ENCODE data around the gene SGK1. TPM values are rescaled to one million over a fixed set of nuclear protein-coding genes. Genes with fewer than 3 reads are reported as not detected.
"Not testable (repeated sequence)": the region's sequence is repeated elsewhere in the genome, so short reads cannot be mapped to it uniquely, and the experiment has no call there.

Gene SGK1
- polyA plus RNA-seq, 10 donors = 24.1 to 42.8 (median 29.0) TPM

GRCh38 chr6:134255280-134255679 lies 62.6 kb downstream of the SGK1 start:
- not testable (repeated sequence) for DNase-seq

DNA sequence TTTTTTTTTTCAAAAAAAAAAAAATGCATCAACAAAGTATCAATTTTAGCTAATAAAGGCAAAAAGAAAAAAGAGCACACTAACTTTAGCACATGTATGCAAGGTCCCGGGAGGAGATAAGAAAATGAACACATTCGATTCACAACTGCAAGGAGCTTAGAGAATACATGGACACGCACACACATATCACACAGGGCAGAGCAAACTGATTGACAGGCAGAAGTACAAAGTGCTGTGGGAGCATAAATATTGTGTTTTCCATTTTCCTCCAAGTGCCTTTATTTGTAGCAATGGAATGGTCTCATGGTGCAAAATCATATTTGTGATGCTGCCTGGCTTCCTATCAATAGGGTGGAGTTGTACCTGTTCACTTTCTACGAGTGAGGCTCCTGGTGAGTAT lies 63.8 kb downstream of the SGK1 start:
- DNase-seq = no peak

DNA sequence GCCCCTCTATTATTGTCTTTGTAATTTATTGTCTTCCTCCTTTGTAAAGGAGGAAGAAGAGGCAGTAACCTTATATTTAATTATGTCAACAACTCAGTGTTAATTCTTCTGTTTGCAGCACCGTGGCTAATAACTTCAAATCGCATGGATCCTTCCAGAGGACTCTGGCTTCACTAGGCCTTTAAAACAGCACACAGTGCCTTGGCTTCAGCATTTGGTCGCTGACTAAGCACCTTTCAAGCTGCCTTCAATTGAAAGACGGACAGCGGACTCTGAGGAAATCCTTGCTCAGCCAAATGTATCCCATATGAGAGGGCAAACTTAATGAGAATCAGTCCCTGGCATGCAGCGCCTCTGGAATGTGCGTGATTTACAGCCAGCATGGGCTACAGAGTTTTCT lies 64.2 kb downstream of the SGK1 start:
- DNase-seq = peak in 1 of 3 donors; percentile 70

GRCh38 chr6:134251320-134251719 lies 66.6 kb downstream of the SGK1 start:
- no peak for DNase-seq

DNA sequence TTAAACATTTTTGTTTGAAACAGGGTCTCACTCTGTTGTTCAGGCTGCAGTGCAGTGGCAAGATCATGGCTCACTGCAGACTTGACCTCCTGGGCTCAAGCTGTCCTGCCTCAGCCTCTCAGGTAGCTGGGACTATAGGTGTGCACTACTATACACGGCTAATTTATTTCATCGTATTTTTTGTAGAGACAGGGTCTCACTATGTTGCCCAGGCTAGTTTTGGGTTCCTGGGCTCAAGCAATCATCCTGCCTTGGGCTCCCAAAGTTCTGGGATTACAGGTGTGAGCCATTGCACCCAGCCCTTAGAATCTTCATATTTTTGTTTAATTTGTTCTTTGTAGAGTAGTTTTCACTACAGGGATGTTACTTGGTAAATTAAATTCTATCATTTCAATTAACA lies 67.1 kb downstream of the SGK1 start:
- DNase-seq = no peak

- DNase-seq = no peak
These were observed 67.9 kb downstream of the SGK1 start for GRCh38 chr6:134249759-134250602.

DNA sequence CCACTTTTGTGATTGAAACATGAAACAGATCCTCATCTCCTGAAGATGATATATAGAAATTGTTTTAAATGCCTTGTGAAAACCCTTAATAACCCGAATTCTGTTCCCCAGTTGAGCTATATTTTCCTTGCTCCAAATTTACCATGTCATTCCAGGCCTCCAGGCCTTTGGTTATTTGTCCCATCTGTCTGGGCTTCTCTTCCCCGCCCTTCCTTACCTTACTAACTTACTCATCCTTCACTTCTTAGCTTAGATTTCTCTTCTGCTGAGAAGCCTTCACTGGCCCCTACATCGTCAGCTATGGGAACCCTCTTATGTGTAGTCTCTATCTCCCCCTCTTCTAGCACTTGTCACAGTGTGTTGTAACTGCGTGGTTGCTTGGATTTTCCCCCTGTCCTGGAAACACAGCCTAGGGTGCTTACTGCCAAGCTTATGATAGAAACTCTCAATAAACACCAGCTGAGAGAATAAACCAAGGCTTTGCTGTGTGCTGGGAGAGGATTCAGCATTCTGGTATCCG lies 68.6 kb downstream of the SGK1 start:
- no peak for DNase-seq

DNA sequence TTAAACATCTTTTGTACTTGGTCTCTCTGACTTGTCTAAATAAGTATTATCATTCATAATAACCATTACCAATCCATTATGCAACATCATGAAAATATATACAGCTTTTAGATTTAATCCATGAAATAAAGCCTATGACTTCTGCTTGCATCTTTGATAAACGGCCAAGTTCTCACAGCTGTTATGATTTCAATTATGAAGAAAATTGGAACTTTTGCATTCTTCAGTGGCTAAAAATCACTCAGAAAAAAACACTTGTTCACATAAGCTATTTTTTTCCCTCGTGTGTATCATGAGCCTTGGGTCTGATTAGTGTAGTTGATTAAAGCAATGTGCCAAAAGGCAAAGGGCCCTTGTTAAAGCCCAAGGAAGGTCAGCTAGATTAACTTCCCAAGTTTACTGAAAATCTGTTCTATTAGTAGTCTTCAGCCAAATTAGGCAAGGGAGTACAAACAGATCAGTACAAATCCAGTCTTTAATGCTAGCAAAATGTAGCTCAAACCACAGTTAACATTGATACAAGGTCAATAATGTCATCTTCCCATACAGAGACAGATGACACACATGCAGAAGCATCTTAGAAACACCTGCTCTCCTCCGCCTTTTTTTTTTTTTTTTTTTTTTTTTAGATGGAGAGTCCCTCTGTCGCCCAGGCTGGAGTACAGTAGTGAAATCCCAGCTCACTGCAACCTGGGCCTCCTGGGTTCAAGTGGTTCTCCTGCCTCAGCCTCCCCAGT lies 69.9 kb downstream of the SGK1 start:
- DNase-seq = no peak

- DNase-seq = no peak
These were observed 70.6 kb downstream of the SGK1 start for GRCh38 chr6:134247231-134247833.

- no peak for DNase-seq
These were observed 72.2 kb downstream of the SGK1 start for GRCh38 chr6:134245706-134246105.

GRCh38 chr6:134245041-134245440 lies 72.9 kb downstream of the SGK1 start:
- no peak for DNase-seq

DNA sequence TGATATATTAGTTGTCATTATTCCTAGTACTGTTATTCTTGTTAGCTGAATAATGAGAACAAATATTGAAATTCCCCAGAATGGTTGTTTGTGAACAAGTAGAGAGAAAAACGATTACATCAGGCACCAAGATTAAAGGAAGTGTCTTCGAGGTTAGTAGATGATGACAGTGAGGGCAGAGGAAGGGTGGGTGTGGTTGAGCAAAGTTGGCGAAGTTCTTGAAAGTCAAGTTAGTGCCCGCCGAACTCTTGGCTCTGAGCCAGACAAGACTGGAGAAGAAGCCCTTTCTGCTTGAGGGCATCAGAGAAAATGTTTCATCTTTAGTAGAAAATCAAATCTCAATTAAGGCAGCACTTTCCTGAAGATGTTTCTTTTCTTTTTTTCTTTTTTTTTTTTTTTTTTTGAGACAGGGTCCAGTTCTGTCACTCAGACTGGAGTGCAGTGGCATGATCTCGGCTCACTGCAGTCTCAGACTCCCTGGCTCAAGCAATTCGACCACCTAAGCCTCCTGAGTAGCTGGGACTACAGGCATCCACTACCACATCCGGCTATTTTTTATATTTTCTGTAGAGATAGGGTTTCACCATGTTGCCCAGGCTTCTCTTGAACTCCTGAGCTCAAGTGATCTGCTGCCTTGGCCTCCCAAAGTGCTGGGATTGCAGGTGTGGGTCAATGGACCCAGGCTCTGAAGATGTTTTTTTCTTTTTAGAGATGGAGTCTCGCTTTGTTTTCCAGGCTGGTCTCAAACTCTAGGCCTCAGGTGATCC lies 77.1 kb downstream of the SGK1 start:
- DNase-seq = no peak

DNA sequence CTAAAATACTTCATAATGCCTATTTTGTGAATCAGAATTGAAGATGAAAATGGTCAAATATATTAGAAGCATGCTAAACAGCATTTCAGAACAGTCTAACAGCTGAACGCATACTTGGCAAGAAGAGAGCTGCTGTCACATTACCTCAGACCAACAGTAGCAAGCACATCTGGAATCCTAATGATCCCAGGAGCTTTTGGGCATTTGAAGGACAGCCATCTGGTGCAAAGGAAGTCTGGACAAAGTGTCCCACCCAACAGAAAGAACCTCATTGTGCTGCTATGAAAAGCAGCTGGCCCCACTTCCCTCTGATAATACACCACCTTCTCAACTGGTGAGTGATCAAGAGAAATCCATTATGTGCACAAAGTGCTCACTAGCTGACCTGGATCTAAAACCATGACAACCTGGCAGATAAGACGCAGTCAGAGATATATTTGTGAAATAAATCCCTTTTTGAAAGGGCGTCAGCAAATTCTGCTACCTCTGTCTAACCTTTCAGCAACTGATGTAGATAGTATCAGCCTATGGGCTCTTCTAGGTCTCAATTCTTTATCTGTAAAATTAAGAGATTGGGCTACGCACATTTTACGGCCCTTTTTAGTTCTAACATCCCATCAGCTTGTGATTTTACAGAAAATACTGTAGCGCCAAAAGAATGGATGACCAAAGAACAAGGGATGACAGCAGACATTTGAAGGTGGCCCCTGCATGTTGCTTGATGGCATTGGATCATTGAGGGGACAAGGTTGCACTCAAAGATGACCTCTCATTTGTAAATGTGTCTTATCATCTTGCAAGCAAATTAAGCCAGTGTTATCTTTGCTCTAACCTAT lies 78.7 kb downstream of the SGK1 start:
- peak in 2 of 3 donors; percentile 61 to 77 for DNase-seq

GRCh38 chr6:134238006-134238405 lies 79.9 kb downstream of the SGK1 start:
- DNase-seq = no peak

- peak in 1 of 3 donors; percentile 71 for DNase-seq
These were observed 81.8 kb downstream of the SGK1 start for GRCh38 chr6:134235937-134236751.

- not testable (repeated sequence) for DNase-seq
These were observed 82.6 kb downstream of the SGK1 start for GRCh38 chr6:134235334-134235733.

DNA sequence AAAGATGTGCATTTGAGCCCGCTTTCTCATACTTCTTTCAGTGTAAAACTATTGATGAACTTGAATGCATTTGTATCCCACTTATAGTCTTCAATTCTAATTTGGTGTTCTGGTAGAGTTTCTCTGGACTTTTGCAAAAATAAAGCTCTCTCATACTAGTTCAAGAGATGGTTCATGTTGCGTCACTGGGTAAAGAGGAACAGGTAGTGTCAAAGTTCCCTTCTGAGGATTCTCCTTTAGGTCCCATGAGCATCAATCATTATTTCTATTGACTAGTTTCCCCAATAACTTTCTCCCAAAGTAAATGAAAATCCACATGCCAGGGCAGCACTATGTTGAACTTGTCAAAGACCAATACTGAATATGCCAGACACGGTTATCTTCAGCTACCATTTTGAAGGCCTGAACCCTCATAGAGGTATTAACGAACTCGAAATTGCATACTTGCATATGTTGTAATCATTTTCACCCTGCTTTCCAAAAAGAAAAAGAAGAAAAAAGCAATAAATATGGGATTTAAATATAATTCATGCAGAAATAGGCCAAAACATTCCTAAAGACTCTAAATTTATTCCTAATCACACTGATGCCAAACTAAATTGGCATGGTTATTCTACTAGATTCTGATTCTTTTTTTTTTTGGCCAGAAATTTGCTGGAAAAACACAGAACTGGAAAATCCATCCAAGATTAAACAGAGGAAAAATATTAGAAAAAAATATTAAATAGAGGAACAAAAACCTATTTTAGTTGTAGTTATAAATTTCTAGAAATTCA lies 84.5 kb downstream of the SGK1 start:
- DNase-seq = peak in 1 of 3 donors; percentile 56

DNA sequence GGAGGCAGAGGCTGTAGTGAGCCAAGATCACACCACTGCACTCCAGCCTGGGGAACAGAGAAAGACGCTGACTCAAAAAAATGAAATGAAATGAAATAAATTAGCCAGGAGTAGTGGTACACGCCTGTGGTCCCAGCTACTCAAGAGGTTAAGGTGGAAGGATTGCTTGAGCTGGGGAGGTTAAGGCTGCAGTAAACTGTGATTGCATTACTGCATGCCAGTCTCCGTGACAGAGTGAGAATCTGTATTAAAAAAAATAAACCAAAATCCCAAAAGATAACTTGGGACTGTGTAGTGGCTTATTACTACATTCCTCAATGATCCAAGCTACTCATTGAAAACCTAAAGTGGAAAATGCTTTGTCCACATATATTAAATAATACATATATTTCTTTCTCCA lies 87.0 kb downstream of the SGK1 start:
- DNase-seq = no peak

All from muscle of back (tissue), 11 donors.